ENCODE results near the gene IFI27. TPM values are rescaled to one million over a fixed set of nuclear protein-coding genes. Genes with fewer than 3 reads are reported as not detected.

IFI27 gene
- total RNA-seq, 1 donor from 2014 or later: 1,022 TPM

DNA sequence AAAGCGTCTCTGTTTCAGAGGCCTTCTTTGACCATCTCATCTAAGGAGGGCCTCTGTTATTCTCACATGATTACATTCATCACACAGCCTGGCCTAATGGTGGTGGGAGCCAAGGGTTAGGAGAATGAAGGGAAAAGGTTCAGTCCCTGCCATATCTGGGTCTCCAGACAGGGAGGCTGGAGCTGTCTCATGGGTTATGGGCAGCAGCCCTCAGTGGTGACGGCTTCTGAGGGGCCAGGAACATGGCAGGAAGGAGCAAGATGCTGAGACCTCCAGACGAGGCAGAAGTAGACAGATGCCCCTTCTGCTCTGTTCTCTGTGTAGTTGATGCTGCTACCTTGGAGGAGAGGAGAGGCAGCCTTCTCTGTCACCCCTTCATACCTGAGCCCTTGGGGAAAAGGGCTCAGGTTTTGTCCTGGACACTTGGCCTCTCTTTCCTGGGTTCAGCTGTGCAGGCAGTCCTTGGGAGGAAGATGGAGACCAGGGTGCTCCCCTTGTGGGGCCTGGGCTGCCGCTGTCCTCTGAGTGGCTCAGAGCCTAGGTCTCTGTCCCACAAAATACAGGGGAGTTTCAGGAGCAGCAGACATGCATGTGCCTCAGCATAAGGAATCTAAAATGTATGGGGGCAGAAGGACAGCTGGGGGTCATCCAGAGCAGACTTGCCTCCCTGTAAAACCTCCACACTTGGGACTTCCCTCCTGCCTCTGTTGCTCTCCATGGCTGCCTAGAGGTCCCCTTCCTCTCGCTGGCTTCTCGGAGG is 15.3 kb downstream of the IFI27 start:
- no peak overlapping the region for H3K27ac ChIP-seq (ENCODE audit: low read depth, low read length)
- no peaks in the 10 kb centered on the region for H4K20me1 ChIP-seq (ENCODE audit: insufficient read depth, low read length)
- no peak overlapping the region for H3K4me3 ChIP-seq (ENCODE audit: insufficient read depth, low read depth, low read length)
- H3K36me3 Mint-ChIP-seq (ENCODE audit: low read depth, unreplicated experiment): peaks cover 3% of the 10 kb centered on the region
- peaks cover 9% of the 10 kb centered on the region for H3K4me1 Mint-ChIP-seq (ENCODE audit: low read depth, unreplicated experiment)
- peaks cover 3% of the 10 kb centered on the region for H3K36me3 ChIP-seq (ENCODE audit: insufficient read depth, low read length)
- TF ChIP-seq EZH2 (IDR thresholded peaks at IDR 0.05; ENCODE audit: insufficient read depth, low read length): no peak
- TF ChIP-seq, protein P1, sequence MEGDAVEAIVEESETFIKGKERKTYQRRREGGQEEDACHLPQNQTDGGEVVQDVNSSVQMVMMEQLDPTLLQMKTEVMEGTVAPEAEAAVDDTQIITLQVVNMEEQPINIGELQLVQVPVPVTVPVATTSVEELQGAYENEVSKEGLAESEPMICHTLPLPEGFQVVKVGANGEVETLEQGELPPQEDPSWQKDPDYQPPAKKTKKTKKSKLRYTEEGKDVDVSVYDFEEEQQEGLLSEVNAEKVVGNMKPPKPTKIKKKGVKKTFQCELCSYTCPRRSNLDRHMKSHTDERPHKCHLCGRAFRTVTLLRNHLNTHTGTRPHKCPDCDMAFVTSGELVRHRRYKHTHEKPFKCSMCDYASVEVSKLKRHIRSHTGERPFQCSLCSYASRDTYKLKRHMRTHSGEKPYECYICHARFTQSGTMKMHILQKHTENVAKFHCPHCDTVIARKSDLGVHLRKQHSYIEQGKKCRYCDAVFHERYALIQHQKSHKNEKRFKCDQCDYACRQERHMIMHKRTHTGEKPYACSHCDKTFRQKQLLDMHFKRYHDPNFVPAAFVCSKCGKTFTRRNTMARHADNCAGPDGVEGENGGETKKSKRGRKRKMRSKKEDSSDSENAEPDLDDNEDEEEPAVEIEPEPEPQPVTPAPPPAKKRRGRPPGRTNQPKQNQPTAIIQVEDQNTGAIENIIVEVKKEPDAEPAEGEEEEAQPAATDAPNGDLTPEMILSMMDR (IDR thresholded peaks at IDR 0.05; ENCODE audit: insufficient read depth, low read depth, low read length): no peak
- H3K4me1 ChIP-seq (ENCODE audit: insufficient read depth, low read length): peaks cover 22% of the 10 kb centered on the region
- no peak for DNase-seq (ENCODE audit: low read depth)
- no peaks in the 10 kb centered on the region for H3K27me3 ChIP-seq (ENCODE audit: insufficient read depth, low read length)
- no peaks in the 10 kb centered on the region for H3K79me2 ChIP-seq (ENCODE audit: insufficient read depth, low read length)
- H3K4me3 Mint-ChIP-seq (ENCODE audit: unreplicated experiment): no peak overlapping the region
- H3K4me2 ChIP-seq (ENCODE audit: low read length): no peak overlapping the region
- H3K27me3 Mint-ChIP-seq (ENCODE audit: low read depth, unreplicated experiment): peaks cover 5% of the 10 kb centered on the region
- no peak overlapping the region for H2AFZ ChIP-seq (ENCODE audit: low read depth, low read length)
- FAIRE-seq: no peak
- no peak overlapping the region for H3K27ac Mint-ChIP-seq (ENCODE audit: unreplicated experiment)
- H3K9ac ChIP-seq (ENCODE audit: low read length): no peak overlapping the region
- peaks cover 13% of the 10 kb centered on the region for H3K9me3 Mint-ChIP-seq (ENCODE audit: unreplicated experiment)
- H3K9me3 ChIP-seq (ENCODE audit: insufficient read depth, low read depth, low read length): no peaks in the 10 kb centered on the region

DNA sequence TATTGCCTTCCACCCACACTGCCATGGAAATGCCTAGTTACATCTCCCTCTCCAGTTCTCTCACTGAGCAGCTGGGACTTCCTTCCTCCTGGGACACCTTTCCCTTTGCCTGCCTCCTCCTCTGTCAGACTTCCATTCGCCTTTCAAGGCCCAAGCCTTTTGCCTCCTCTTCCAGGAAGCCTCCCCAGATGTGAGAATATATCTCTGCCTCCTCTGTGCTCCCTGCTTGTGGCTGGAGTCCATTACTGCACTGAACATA is 15.8 kb downstream of the IFI27 start:
- H3K4me1 Mint-ChIP-seq (ENCODE audit: low read depth, unreplicated experiment): peaks cover 9% of the 10 kb centered on the region
- no peak overlapping the region for H3K9ac ChIP-seq (ENCODE audit: low read length)
- H3K4me1 ChIP-seq (ENCODE audit: insufficient read depth, low read length): peaks cover 17% of the 10 kb centered on the region
- peaks cover 3% of the 10 kb centered on the region for H3K36me3 ChIP-seq (ENCODE audit: insufficient read depth, low read length)
- no peak for FAIRE-seq
- no peak overlapping the region for H3K4me2 ChIP-seq (ENCODE audit: low read length)
- H4K20me1 ChIP-seq (ENCODE audit: insufficient read depth, low read length): no peaks in the 10 kb centered on the region
- peaks cover 9% of the 10 kb centered on the region for H3K9me3 Mint-ChIP-seq (ENCODE audit: unreplicated experiment)
- no peak overlapping the region for H2AFZ ChIP-seq (ENCODE audit: low read depth, low read length)
- H3K27ac ChIP-seq (ENCODE audit: low read depth, low read length): no peak overlapping the region
- TF ChIP-seq, protein P1 (IDR thresholded peaks at IDR 0.05; ENCODE audit: insufficient read depth, low read depth, low read length): no peak
- TF ChIP-seq EZH2 (IDR thresholded peaks at IDR 0.05; ENCODE audit: insufficient read depth, low read length): no peak
- H3K4me3 ChIP-seq (ENCODE audit: insufficient read depth, low read depth, low read length): no peak overlapping the region
- H3K36me3 Mint-ChIP-seq (ENCODE audit: low read depth, unreplicated experiment): peaks cover 3% of the 10 kb centered on the region
- H3K27me3 Mint-ChIP-seq (ENCODE audit: low read depth, unreplicated experiment): peaks cover 5% of the 10 kb centered on the region
- H3K27ac Mint-ChIP-seq (ENCODE audit: unreplicated experiment): no peak overlapping the region
- no peaks in the 10 kb centered on the region for H3K27me3 ChIP-seq (ENCODE audit: insufficient read depth, low read length)
- H3K9me3 ChIP-seq (ENCODE audit: insufficient read depth, low read depth, low read length): no peaks in the 10 kb centered on the region
- no peaks in the 10 kb centered on the region for H3K79me2 ChIP-seq (ENCODE audit: insufficient read depth, low read length)
- no peak for DNase-seq (ENCODE audit: low read depth)
- H3K4me3 Mint-ChIP-seq (ENCODE audit: unreplicated experiment): no peak overlapping the region

DNA sequence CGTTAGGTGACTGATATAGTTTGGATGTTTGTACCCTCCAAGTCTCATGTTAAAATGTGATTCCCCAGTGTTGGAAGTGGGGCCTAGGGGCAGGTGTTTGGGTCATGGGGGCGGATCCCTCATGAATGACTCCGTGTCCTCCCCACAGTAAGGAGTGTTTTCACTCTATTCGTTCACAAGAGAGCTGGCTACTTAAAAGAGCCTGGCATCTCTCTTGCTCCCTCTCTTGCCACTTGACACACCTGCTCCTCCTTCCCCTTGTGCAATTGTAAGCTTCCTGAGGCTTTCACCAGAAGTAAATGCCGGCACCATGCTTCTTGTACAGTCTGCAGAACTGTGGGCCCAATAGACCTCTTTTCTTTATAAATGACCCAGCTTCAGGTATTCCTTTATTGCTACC is 16.3 kb downstream of the IFI27 start:
- no peak for FAIRE-seq
- H3K27ac ChIP-seq (ENCODE audit: low read depth, low read length): no peak overlapping the region

More for the DNA sequence above, 16.3 kb downstream of the IFI27 start:
- peaks cover 6% of the 10 kb centered on the region for H3K9me3 Mint-ChIP-seq (ENCODE audit: unreplicated experiment)
- peaks cover 5% of the 10 kb centered on the region for H3K27me3 Mint-ChIP-seq (ENCODE audit: low read depth, unreplicated experiment)
- peaks cover 3% of the 10 kb centered on the region for H3K36me3 Mint-ChIP-seq (ENCODE audit: low read depth, unreplicated experiment)
- Histone ChIP-seq H3K4me3 (ENCODE audit: insufficient read depth, low read depth, low read length) (no peak overlapping the region), H3K9ac (ENCODE audit: low read length) (no peak overlapping the region), H3K9me3 (ENCODE audit: insufficient read depth, low read depth, low read length) (no peaks in the 10 kb centered on the region), H3K79me2 (ENCODE audit: insufficient read depth, low read length) (no peaks in the 10 kb centered on the region), H4K20me1 (ENCODE audit: insufficient read depth, low read length) (no peaks in the 10 kb centered on the region), H3K36me3 (ENCODE audit: insufficient read depth, low read length) (peaks cover 3% of the 10 kb centered on the region), H3K4me1 (ENCODE audit: insufficient read depth, low read length) (peaks cover 12% of the 10 kb centered on the region), H3K4me2 (ENCODE audit: low read length) (no peak overlapping the region), H2AFZ (ENCODE audit: low read depth, low read length) (no peak overlapping the region), H3K27me3 (ENCODE audit: insufficient read depth, low read length) (no peaks in the 10 kb centered on the region)
- H3K27ac Mint-ChIP-seq (ENCODE audit: unreplicated experiment): no peak overlapping the region
- TF ChIP-seq EZH2 (IDR thresholded peaks at IDR 0.05; ENCODE audit: insufficient read depth, low read length): no peak
- TF ChIP-seq, protein P1 (IDR thresholded peaks at IDR 0.05; ENCODE audit: insufficient read depth, low read depth, low read length): no peak
- H3K4me3 Mint-ChIP-seq (ENCODE audit: unreplicated experiment): peak overlapping the region; percentile 29
- no peak for DNase-seq (ENCODE audit: low read depth)
- H3K4me1 Mint-ChIP-seq (ENCODE audit: low read depth, unreplicated experiment): peaks cover 9% of the 10 kb centered on the region

Measured in astrocyte (in vitro differentiated cells and primary cell).